Kidney capillary endothelial cell (primary cell): ENCODE data around the gene POLR1C.
"Not testable (repeated sequence)": the region's sequence is repeated elsewhere in the genome, so short reads cannot be mapped to it uniquely, and the experiment has no call there.

ENCODE experiments used
- DNase-seq: peaks from one replicate; pipeline ENCODE4 v3.0.0-alpha.2; 2018; ENCODE audit warnings: low spot score

Gene POLR1C, protein sequence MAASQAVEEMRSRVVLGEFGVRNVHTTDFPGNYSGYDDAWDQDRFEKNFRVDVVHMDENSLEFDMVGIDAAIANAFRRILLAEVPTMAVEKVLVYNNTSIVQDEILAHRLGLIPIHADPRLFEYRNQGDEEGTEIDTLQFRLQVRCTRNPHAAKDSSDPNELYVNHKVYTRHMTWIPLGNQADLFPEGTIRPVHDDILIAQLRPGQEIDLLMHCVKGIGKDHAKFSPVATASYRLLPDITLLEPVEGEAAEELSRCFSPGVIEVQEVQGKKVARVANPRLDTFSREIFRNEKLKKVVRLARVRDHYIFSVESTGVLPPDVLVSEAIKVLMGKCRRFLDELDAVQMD

DNA sequence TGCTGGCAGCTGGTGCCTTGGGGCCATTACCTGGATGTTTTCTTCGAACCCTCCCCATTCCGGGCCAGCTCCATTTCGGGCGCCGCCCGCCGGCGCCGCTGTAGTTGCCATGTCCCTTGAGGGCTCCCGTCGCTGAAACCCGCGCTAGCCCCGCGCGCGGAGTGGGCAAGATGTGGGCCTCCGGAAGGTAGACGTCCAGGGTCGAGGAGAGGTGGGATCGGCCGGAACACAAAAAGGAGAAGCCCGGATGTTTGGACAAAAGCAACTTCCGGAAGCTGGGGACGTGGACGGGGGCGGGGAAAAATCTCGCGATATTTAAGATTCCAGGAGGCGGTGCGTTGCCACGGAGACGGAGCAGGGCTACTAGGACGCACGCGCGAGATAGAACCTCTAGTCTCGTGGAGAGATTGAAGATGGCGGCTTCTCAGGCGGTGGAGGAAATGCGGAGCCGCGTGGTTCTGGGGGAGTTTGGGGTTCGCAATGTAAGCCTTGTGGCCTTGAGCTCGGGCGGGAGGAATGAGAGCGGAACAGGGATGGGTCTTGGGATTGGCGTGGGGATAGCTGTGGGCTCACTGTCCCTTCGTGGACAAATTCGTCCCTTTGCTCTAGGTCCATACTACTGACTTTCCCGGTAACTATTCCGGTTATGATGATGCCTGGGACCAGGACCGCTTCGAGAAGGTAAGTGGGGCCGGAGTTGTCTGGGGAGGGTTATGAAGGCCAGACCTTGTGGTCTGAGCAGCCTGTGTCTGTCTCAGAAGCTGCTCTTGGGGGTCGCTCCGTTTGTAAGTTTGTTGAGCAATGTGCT, at the start of gene POLR1C, which contains the start of gene YIPF3:
Gene POLR1C, plus strand, starts transcription at position 393 of the 808 bp plus-strand sequence. Its CDS starts 21 bp downstream, at position 414.
Gene YIPF3, minus strand, starts transcription at position 230 of the 808 bp plus-strand sequence. Its CDS starts 119 bp downstream, at position 111.
- DNase-seq = peak; percentile 95

DNA sequence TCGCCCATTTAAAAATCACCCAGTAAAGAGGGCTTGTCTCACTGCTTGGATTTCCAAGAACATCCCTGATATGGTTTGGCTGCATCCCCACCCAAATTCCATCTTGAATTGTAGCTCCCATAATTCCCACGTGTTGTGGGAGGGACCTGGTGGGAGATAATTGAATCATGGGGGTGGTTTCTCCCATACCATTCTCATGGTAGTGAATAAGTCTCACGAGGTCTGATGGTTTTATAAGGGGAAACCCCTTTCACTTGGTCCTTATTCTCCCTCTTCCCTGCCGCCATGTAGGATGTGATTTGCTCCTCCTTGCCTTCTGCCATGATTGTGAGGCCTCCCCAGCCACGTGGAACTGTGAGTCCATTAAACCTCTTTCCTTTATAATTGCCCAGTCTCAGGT, 49.6 kb upstream of the POLR1C start:
- DNase-seq = not testable (repeated sequence)

DNA sequence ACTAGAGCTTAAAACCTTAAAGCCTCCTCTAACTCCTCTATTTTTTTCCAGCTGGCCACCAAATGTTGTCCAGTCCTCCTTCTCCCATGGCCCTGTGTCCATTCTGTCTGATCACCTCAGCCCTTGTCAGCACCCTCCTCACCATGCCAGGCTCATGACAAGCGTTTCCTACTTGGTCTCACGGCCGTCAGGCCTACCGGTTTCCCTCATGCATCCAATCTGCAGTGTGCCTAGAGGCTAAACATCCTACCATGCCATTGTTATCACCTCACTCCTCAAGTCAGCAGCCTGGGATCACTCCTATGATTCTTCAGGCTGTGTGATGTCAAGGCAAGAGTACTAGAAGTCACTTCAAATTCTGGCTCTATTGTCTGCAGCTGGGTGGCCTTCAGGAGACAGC, 49.1 kb upstream of the POLR1C start:
- no peak for DNase-seq

DNA sequence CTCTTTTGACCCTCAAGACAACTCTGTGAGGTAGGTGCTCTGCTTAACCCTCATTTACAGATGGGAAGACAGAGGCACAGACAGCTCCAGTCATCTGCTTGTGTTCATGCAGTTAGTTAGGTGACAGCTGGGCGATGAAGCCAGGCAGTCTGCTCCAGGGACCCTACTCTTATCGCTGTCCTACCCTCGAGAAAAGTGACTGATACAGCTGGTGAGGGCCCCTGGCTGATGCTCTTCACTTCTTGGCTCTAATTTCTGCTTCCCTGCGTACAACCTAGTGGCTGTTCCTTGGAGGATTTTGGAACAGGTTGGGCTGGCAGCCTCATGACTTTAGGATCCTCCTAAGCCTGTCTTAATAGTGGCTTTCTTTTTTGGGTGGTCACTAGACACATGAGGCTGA, 48.6 kb upstream of the POLR1C start:
- DNase-seq = no peak

DNA sequence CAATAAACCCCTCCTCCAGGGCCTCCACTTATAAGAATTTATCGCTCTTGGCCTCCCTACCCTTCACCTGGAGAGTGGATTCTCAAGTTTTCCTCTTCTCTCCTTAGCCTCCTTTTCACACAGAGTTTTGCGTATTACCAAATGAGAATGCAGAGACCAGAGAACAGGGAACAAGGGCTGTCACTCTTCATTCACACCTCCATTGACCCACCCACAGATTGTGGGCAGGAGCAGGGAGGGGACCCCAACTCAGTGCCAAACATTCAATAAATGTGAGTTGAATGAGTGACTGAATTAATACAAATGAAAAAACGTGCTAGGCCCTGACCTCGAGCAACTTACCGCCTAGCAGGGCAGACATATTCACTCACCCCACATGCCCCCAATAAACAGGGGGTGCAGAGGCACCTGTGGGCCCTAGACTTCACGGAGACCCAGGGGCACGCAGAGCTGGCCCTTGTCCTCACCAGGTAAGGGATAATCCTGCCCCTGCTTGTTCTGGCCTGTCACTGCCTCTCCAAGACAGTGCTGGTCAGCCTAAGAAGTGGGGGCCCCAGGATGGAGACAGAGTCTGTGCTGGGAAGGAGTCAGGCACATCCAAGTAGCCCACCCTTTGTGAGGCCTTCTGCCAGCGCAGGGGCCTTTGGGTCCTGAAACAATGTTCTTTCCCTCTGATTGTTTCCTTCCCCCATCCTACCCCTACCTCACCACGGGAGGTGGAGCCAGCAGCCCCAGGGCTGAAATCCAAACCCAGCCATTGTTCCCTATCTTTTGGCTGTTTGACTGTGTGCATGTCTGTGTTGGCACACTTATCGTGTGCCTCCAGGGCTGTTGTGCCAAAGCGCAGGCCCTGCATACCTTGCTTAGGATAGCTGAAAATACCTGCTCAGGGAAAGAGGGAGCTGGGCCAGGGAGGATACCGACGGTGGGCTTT, 47.9 kb upstream of the POLR1C start:
- no peak for DNase-seq

DNA sequence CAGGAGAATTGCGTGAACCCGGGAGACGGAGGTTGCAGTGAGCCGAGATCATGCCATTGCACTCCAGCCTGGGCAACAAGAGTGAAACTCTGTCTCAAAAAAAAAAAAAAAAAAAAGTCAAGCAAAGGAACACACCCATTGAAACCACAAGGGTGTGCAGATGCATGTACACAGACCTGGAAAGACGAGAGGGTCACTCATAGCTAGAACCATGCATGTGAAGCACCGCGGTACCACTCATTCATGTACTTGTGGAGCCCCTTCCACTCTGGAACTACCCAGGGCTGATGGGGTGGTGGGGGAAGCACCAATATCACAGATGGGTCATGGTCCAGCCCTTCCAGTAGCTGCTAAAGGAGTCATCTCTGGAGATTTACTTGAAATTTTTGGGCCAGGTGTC, 46.9 kb upstream of the POLR1C start:
- no peak for DNase-seq

DNA sequence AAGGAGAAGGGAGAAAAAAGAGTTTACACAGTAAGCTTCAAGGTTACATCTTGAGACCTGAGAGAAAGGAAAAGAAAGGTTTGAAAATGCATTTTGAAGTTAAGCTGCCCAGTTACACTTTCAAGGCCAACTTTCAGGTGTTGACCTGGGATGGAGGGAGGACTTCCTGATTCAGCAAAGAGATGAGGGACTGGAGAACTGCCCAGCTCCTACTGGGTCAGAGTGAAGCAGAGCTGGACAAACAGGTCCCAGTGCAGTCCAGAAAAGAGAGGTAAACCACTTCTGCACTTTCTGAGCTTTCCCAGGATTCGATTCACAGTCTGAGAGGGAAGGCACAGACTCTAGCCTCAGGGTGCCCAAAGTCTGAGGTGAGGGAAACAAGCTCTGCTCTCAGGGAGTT, 45.5 kb upstream of the POLR1C start:
- no peak for DNase-seq

DNA sequence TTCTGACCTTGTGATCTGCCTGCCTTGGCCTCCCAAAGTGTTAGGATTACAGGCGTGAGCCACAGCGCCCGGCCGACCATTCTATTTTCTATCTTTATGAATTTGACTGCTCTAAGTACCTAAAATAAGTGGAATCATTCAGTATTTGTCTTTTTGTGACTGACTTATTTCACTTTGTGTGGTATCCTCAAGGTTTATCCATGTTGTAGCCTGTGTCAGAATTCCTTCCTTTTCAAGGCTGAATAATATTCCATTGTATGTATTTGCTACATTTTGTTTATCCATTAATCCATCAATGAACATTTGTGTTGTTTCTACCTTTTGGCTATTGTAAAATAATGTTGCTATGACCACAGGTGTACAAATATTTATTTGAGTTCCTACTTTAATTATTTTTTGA, 44.4 kb upstream of the POLR1C start:
- DNase-seq = no peak

DNA sequence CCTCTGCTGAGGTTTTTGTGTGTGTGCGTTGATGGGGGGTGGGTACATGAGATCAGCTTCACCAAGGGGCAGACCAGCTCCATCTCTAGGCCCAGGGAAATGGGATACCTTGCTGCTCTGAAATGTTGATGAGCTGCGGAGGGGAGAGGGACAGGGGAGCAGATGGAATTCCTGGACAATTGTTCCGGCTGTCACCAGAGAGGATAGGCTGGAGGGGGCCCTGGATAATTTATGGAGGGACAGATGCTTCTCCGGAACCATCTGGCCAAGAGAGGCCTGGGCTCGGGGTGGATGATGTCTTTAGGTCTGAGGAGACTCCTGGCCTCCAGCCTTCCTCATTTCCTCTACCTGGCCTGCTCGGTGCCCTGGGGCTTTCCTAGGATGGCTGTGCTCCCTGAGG, 41.4 kb upstream of the POLR1C start:
- DNase-seq = no peak

DNA sequence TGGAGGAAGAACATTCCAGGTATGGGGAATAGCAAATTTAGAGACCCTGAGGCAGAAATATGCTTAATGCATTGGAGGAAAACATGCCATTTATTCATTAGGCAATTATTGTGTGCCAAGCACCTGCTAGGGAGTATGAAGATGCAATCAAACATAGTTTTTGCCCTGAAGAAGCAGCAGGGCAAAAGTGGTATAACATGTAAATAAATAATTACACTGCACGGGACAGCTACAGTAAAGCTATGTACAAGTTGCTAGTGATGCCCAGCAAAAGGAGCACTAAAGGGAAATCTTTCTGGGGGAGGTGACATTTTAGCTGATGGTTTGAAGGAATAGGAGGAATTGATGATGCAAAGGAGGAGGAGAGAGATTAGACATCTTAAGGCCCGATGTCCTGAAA, 40.1 kb upstream of the POLR1C start:
- no peak for DNase-seq

DNA sequence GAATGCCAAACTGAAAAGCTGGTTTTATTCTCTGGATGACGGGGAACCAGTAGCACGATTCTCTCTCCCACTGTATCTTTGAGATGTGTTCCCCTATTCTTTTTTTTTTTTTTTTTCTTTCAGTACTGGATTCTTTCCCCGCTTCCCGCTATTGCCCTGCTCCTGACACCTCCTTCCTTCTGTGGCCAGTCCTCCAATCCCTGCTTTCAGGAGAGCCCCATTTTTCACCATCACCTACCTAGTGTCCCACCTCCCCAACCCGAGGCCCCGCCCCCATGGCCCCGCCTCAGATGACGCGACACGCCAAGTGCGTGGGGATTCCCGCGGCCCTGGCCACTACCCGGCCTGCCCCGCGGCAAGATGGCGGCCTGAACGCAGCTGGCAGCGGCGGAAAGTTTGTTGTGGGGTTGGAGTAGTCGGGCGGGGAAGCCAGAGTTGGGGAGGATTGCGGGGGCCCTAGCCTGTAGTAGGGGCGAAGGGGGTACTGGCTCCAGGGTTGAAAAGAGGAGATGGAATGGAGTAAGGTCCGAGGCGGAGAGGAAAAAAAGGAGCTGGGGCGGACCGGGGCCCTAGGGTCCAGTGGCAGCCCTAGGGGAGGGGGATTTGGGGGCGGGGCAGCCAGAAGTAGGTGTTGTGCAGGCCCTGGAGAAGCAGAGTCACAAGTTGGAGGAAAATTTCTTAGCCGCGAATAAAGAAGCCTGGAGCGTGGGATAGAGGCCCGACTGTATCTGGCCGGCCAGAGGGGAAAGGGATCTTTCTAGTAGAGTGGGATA, 39.5 kb upstream of the POLR1C start, which contains the start of gene TJAP1:
Gene TJAP1, plus strand, starts transcription at position 336 of the 773 bp plus-strand sequence. CDS start 21,432 bp downstream, outside the sequence.
- DNase-seq = peak; percentile 62

DNA sequence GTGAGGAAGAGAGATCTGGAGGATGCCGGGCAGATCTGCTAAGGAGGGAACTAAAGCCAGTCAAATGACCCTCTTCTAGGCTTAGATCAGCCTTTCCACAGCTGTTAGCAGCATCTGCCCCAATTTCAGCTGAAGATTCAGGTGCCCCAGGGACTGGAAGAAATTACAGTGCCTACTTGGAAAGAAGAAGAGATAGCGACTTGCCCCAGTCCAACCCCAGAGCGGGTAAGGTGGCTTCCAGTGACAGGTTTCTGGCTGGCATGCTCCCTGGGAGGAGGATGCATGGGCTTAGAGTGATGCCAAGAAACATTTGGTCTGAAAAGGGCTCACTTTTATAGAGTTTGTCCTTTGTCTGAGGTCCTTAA, 38.9 kb upstream of the POLR1C start:
- DNase-seq = no peak

DNA sequence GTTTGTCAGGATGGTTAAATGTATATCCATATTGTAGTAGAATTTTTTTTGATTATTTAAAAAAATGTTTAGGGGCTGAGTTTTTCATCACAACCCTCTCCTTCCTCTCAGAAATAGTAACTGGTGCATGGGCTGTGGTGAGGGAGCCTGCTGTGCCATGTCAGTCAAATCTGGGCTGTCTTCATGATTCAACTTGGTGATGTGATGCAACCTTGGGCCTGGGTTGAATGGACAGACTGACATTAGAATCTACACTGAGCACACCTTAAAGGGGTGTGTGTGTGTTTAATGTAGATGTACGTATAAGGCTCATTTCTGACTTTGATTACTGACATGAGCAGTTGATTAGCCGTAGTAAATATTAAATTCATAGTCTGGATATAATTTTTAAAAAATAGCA, 35.8 kb upstream of the POLR1C start:
- no peak for DNase-seq

DNA sequence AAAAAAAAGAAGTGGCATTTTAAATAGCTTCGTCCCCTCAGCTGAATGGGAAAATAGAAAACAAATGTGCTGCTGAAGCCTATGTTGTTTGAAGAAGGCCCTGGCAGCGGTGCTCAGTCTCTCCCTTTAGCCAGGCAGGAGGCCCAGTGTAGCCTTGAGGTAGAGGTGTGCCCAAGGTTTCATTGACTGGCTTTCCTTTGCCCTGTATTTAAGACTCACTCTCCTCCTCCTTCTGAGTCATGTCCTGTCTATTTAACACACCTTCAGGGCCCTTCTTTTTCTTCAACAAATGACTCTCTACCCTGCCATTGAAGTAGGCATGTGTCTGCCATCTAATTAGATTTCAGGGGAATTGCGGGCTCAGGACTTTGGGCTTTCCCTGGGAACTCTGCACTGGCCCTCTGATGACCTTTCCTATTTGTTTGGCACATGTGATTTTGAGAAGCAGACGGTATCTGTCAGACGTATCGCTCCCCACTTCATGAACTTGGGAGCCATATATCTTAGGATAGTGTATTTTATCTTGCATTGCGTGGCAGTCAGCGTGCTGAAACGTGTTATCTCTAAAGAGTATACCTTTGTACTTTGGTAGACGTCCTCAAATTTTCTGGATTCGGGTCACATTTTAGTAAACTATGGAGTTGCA, 35.2 kb upstream of the POLR1C start:
- no peak for DNase-seq

DNA sequence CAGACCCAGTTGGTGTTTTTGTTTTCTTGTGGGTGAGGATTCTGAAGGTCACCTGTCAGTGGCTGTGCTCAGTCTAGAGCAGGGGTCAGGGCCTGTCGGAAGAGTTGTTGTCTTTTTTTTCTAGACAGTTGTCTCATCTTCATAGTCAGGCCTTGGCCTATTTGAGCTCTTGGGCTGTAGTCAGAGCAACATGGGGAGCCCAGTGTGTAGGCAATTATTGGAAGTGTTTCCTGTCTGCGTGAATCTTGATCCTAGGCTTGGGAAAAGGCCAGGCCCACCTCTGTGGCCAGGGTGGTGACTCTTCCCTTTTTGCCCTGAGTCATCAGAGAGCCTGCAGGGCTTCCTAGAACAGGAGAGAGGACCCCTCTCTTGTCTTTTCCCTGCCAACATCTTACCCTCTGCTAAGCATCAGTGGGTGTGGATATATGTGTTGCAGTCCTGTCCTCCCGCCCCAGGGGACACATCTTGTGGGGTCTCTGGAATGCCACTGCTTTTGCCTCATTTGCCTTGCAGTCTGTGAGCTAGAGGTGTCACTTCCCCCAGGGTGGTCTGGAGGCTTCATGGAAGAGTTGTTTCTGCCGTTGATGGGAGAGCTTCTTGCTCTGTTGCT, 28.1 kb upstream of the POLR1C start:
- no peak for DNase-seq

DNA sequence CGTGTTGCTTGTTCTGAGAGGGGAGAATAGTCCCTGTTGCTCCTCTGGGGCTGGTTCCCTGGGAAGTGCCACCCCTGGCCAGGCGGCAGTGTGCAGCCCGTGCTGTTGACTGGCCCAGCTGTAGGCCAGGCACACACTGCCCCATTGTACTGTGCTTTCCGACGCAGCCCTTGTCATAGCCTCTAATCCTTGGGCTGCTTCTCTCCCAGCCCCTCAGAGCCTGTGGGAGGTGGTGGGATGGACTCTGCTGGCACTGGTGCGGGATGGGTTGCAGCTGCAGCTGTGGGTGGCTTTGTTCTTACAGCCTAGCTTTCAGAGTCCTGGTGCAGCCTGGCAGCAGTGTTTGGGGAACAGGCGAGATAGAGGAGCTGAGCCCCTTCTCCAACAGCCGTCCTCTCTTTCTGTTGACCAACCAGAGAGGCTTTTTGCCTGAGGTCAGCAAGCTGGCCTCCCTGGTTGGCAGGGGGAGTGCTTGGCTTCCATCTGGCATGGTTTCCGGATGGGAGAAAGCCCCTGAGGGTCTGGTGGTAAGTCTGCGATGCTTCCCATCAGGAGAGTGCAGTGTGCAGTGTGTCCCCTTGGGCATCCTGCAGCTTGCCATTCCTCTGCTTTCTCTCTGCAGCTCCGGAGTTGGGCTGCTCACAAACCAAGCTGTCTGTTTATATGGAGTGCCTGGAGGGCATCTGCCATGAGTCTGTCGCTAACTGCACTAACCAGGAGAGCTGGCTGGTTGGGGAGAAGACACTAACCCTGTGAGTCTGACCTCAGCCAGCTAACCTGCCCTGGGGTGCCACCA, 27.4 kb upstream of the POLR1C start:
- DNase-seq = no peak

DNA sequence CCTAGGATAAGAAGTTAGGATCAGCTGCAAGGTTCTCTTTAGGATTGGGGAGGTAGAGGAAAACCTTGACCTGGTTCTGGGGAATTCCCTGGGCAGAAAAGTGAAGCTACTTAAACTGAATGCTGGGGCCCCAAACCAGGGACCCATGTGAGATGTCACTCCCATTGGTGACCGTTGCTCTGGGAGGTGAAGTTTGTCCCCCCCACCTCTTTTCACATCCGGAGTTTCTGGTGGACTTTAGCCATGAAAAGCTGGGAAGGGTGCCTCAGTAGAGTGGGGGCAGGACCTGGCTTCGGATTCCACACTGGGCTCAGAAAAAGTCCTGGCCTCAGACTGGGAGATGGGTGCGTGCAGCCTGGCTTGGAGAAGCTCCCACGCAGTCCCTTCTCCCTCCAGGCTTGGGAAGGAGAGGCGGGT, 26.4 kb upstream of the POLR1C start:
- no peak for DNase-seq

DNA sequence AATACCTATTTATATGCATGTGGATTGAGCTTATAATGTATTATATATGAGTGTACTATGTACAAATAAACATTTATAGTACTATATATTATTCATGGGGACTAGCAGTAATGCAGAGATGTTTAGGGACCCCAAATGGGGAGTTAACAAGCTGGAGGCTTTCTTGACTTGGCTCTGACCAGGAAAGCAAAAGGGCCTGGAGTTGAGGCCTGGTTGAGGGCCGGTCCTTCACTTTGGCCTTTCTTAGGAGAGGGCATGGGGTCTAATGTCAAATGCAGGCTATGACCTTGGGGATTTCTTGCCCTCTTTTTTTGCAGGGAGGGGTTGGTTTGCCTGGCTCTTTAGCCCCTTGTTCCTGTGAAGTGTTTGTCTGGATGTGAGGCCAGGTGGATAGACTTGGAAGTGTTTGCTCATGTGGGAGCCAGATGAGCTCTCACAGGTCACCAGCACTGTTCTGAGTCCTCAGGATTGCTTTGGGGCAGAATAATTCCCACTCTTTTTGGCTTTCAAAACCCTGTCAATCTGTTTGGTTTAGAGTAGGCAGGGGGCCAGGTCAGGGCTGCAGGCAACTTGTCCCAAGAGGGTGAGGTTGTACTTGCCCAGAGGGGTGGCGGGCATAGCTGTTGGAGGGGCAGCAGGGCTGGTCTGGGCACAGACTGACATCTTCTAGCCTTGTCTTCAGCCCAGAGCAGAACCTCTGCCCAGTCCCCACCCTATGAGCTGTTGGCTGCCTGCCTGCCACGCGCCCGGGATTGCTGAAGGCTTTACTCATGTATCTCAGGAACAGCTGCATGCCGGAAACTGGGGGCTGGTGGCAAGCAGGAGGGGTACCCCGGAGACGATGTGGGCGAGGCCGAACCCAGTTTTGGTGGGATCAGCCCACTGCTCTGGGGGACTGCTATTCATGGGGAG, 24.9 kb upstream of the POLR1C start:
- DNase-seq = no peak
